Stimulated activated CD8-positive, alpha-beta memory T cell treated with anti-CD3 and anti-CD28 coated beads, Interleukin-12 subunit alpha, Interleukin-12 subunit beta, amount 100 ng/mL, for 24 hours (primary cell): ENCODE measurements around the gene MMP23B.
"Not testable (repeated sequence)": the region's sequence is repeated elsewhere in the genome, so short reads cannot be mapped to it uniquely, and the experiment has no call there.

ENCODE experiments used
- DNase-seq: peaks from one replicate; pipeline ENCODE4 v3.0.0-alpha.2; 2020; ENCODE audit errors: extremely low read depth

The MMP23B gene

GRCh38 chr1:1630965-1631781 is 800 bp upstream of the MMP23B start:
- no peak for DNase-seq

GRCh38 chr1:1633409-1633808 is 1.4 kb downstream of the MMP23B start:
- DNase-seq = not testable (repeated sequence)

GRCh38 chr1:1634613-1635012 is 2.6 kb downstream of the MMP23B start:
- DNase-seq = not testable (repeated sequence)

GRCh38 chr1:1636621-1637478 is 4.9 kb downstream of the MMP23B start:
- DNase-seq = not testable (repeated sequence)

GRCh38 chr1:1637479-1637875 is 5.5 kb downstream of the MMP23B start:
- not testable (repeated sequence) for DNase-seq

GRCh38 chr1:1638528-1638927 is 6.6 kb downstream of the MMP23B start:
- not testable (repeated sequence) for DNase-seq

DNA sequence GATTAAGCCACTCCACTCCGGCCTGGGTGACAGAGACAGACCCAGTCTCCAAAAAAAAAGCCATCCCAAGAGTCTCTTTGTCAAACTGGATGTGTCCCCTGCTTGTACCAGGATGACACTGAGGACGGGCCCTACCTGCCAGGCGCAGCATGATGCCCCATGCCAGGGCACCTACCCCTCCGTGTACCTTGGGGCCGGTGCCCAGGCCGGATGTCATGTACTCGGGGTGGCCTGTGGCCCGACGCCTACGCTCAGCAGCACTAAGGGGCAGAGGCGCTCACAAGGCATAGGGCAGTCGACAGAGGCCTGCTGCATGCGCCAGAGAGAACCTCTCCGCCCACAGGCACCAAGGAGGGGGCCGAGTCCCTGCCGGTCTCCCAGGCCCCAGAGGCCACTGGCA is 7.4 kb downstream of the MMP23B start:
- DNase-seq = not testable (repeated sequence)

- not testable (repeated sequence) for DNase-seq
Measured at GRCh38 chr1:1640081-1640480, 8.1 kb downstream of the MMP23B start.

- DNase-seq = not testable (repeated sequence)
Measured at GRCh38 chr1:1640711-1641461, 8.9 kb downstream of the MMP23B start.

DNA sequence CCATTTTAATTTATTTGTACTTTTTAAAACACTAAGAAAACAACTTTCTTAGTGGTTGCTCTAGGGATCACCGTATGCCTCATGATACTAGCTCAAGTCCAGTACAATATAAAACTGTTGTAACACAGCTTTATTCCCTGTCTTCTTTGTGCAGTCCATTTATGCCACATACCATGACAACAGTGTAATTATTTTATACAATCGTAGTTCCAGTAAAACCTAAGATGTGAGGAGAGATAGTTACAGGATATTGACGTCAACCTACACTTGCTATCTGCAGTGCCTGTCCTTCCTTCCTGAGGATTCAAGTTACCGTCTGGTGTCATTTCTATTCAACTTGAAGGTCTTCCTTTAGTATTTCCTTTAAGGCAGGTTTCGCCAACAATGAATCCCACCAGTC is 14.4 kb downstream of the MMP23B start:
- not testable (repeated sequence) for DNase-seq

DNA sequence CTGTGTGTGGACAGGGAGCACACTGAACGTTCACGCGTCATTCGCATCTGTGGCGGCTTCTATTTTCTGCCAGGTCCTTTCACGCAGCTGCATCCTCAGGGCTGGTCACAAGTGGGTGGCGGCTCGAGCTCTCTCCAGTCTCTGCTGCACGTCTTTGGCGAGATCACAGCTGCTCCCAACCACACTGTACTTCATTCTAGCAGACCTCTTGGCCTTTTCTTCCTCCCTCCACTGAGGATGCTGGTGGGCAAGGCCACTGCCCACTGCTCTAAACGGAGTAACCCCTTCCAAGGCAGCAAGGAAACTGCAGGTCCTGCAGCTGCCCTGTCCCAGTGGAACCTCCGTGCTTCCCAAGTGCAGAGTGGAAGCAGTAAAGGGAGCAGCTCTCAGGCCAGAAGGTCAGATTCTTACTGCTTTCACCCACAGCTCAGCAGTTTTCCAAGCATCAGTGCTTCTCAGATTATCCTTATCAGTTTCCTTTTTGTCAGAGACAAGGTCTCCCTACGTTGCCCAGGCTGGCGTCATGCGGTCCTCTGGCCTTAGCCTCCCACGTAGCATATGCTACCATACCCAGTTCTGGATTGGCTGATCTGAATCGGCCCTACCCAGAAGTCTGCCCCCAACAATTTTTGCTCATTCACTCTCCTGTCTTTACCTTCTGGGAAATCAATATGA is 15.7 kb downstream of the MMP23B start:
- DNase-seq = not testable (repeated sequence)

DNA sequence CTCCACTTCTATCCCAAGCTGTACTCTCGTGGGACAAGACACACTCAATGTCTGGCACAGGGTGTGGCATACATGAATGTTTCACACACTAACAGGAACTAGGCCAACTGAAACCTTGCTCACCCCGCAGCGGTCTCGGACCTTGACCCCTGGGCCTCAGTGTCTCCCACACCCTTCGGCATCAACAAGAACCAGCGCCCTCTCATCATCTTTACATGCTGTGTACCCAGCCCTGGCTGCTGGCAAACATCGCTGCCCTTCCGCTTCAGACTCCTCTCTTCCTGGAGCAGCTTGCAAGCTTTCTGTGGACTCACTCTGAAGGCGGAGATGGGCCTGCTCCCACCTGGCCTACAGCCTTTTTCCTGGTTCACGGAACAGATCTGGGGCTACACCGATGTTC is 16.3 kb downstream of the MMP23B start:
- DNase-seq = not testable (repeated sequence)

DNA sequence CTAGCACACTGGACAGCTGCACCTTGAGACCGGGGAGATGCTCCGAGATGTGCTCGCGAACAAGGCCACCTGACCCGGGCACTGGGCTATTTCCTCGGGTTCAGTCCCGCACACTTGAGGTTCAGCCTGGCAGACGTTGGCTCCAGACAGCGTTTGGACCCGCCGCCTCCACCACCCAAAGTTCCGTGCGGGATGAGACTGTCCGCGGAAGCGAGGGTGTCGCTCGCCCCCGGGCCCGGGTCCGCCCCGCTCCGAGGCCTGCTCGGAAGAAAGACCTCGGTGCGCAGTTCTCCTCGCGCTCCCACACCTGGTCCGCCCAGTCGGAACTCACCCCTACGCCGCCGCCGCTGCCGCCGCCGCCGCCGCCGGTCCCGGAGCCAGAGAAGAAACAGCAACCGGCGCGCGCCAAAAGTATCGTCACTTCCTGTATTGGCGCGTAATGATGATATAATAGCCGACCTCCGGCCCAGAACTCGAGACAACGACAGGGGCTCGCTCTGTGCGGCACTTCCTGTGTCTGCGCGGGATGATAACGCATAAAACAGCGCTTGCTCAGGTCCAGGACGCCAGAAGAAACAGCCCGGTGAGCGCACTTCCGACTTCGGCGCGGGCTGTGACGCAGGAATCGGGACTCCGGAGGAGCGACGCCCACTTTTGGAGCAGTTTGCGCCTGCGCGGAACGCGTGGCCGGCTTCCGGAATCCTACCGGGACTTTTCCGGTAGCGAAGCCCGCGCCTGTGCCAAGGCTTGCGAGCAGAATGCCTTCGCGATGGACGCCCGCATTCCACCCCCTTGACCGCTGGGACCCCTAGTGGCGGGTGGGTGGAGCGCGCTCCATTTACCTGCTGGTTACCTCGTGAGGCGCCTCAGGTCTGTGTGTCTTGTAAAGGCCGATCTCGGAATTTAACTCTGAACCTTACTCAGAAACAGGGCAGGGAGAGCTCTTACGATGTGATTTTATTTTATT is 26.9 kb downstream of the MMP23B start, which contains the start of gene CDK11B:
TSS of gene CDK11B (minus strand) at position 422 of the 967 bp plus-strand sequence. CDS start 1,519 bp downstream, outside the sequence.
- peak; percentile 98 for DNase-seq

DNA sequence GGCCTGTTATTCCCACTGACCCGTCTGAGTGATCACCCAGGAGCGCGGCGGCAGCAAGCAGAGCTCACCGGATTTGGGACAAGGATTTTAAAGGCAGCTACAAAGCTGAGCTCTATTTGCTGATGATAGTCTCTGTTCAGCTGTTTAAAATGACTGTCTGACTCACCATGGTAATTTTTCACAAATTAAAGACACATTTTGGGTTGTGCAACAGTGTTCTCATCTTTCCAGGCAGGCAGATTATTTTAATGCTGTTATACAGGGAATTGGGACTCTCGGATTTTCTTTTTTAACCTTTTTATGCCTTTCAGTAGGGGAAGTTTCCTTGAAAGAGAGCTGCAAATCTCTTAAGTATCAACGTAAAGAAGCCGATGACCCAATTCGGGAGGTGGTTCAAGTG is 30.4 kb downstream of the MMP23B start:
- DNase-seq = not testable (repeated sequence)

GRCh38 chr1:1662830-1663560 is 31.0 kb downstream of the MMP23B start:
- DNase-seq = not testable (repeated sequence)

DNA sequence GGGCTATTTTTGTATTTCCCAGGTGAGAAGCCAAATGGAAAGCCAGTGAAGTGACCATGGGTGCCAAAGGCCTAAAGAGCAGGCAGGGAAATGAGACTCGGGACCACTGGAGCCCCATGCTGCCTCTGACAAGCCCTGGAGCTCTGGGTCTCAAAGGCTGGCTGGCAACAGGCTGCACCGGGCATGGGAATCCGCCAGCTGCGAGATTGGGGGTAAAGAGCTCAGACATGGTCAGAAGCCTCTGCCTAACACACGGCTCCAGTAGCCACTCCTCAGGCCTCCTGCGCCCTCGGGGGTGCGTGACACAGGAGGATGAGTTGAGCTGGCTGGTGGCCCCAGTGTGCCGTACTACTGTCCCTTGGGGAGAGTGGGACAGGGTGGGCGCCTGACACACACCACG is 32.3 kb downstream of the MMP23B start:
- DNase-seq = not testable (repeated sequence)

- DNase-seq = no peak
Measured at GRCh38 chr1:1664941-1665814, 33.2 kb downstream of the MMP23B start.

DNA sequence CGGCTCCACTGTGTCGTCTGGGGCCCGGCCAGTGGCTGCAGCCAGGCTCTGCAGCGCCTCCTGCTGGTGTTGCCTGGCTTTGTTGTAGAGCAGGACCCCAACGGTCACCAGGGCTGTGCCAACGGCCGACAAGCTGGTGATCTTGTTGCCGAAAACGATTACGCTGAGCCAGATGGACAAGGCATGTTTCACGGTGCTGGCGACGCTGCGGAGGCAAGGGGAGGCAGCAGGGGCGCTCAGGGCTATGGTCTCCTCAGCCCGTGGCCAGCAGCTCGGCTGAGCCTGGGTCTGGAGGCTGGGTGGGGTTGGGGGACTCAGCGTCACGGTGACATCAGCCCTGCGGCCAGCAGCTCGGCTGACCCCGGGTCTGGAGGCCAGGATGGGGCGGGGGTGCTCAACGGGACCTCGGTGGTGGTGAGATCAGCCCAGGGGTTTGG is 33.9 kb downstream of the MMP23B start:
- no peak for DNase-seq
